B cell (primary cell): Measurements from ENCODE around the gene FAU. TPM values are rescaled to one million over a fixed set of nuclear protein-coding genes. Genes with fewer than 3 reads are reported as not detected.

Source experiments
- ATAC-seq: fragments of 200-7000 bp; cut with Tn5 transposase; one replicate; pipeline ENCODE4 v1.10.0; 2021; ENCODE audit warnings: low read depth, mild to moderate bottlenecking, moderate number of reproducible peaks, moderate library complexity
- CTCF ChIA-PET: fragments of 350-600 bp; sonication (Branson Sonifier 250); formaldehyde crosslinking; loops from one replicate; lab custom pipeline; 2021; ENCODE audit warnings: antibody characterized with exemption, inconsistent platforms; lab: Charles Lee
- POLR2A ChIA-PET: fragments of 350-600 bp; sonication (Branson Sonifier 250); formaldehyde crosslinking; loops from one replicate; lab custom pipeline; 2021; ENCODE audit warnings: antibody characterized with exemption; lab: Charles Lee
- DNase-seq: peaks from one replicate; pipeline ENCODE4 v3.0.0; 2013
- H2AFZ ChIP-seq: 2 replicates; pipeline ENCODE4 v1.6.1; 2012; ENCODE audit warnings: mild to moderate bottlenecking, low read depth, low read length; ENCODE audit not compliant: insufficient read depth, poor library complexity, severe bottlenecking
- H3K27ac ChIP-seq, 2 donors: 1 replicate in 1 of 2; 2 replicates in 1 of 2; pipeline ENCODE4 v1.5.1; 2012 to 2013; ENCODE audit warnings: low read length in 2 of 2, mild to moderate bottlenecking in 2 of 2, moderate library complexity in 1 of 2
- H3K27me3 ChIP-seq, 4 experiments: fragments of 200-600 bp in 1 of 4; sonication (generic) in 1 of 4; replicated peaks in 1 of 4; 1 replicate in 2 of 4; 2 replicates in 2 of 4; pipeline versions ENCODE4 v1.6.1 to v1.7.0; 2013 to 2016; ENCODE audit warnings: low read length in 3 of 4, mild to moderate bottlenecking in 2 of 4, mixed read lengths in 1 of 4, moderate library complexity in 1 of 4; ENCODE audit not compliant: insufficient read depth in 4 of 4, control insufficient read depth in 3 of 4; ENCODE audit errors: control extremely low read depth in 1 of 4
- H3K36me3 ChIP-seq, 2 experiments: replicated peaks in 1 of 2; 1 replicate in 1 of 2; 2 replicates in 1 of 2; pipeline versions ENCODE4 v1.6.1 to v1.7.1; 2013; ENCODE audit warnings: low read length in 1 of 2; ENCODE audit not compliant: insufficient read depth in 2 of 2, control insufficient read depth in 1 of 2; ENCODE audit errors: control extremely low read depth in 1 of 2, extremely low read depth in 1 of 2
- H3K4me1 ChIP-seq, 2 donors: fragments of 200-600 bp in 1 of 2; sonication (generic) in 1 of 2; 1 replicate in 1 of 2; 2 replicates in 1 of 2; pipeline versions ENCODE4 v1.5.1 to v1.6.1; 2013 to 2017; ENCODE audit warnings: low read length in 2 of 2; ENCODE audit not compliant: control insufficient read depth in 2 of 2, insufficient read depth in 2 of 2
- H3K4me2 ChIP-seq: replicated peaks from 2 replicates; pipeline ENCODE3; 2012; ENCODE audit warnings: mild to moderate bottlenecking, low read depth, low read length; ENCODE audit not compliant: poor library complexity, severe bottlenecking
- H3K4me3 ChIP-seq, 5 experiments: fragments of 200-600 bp in 1 of 5; sonication (generic) in 1 of 5; 1 replicate in 3 of 5; 2 replicates in 2 of 5; pipeline versions ENCODE4 v1.5.1 to v1.7.0; 2011 to 2016; ENCODE audit warnings: low read length in 4 of 5, mild to moderate bottlenecking in 4 of 5, low read depth in 2 of 5, control low read depth in 1 of 5, moderate library complexity in 1 of 5; ENCODE audit not compliant: insufficient read depth in 1 of 5; ENCODE audit errors: control extremely low read depth in 1 of 5, extremely low read depth in 1 of 5
- H3K79me2 ChIP-seq: fragments of 200-600 bp; sonication (generic); one replicate; pipeline ENCODE4 v1.6.0; 2016; ENCODE audit warnings: low read length; ENCODE audit not compliant: control insufficient read depth, insufficient read depth
- H3K9ac ChIP-seq: fragments of 200-600 bp; sonication (generic); 2 replicates; pipeline ENCODE4 v1.6.1; 2017; ENCODE audit warnings: mild to moderate bottlenecking, low read length, moderate library complexity
- H3K9me3 ChIP-seq, 3 donors: one replicate each; pipeline versions ENCODE4 v1.6.1 to v1.7.1; 2013; ENCODE audit warnings: low read length in 2 of 3; ENCODE audit not compliant: control insufficient read depth in 2 of 3, insufficient read depth in 1 of 3; ENCODE audit errors: control extremely low read depth in 1 of 3
- H4K20me1 ChIP-seq: 2 replicates; pipeline ENCODE4 v1.6.0; 2012; ENCODE audit warnings: mild to moderate bottlenecking, low read length; ENCODE audit not compliant: insufficient read depth, control insufficient read depth, poor library complexity, severe bottlenecking
- H3K27ac Mint-ChIP-seq: one replicate; pipeline ENCODE4 v1.8.0; 2021; ENCODE audit warnings: mixed read lengths
- H3K27me3 Mint-ChIP-seq: one replicate; pipeline ENCODE4 v1.8.0; 2021; ENCODE audit warnings: mixed read lengths
- H3K4me1 Mint-ChIP-seq: one replicate; pipeline ENCODE4 v1.8.0; 2021; ENCODE audit warnings: mixed read lengths
- H3K4me3 Mint-ChIP-seq: one replicate; pipeline ENCODE4 v1.8.0; 2021; ENCODE audit warnings: mixed read lengths
- H3K9me3 Mint-ChIP-seq: one replicate; pipeline ENCODE4 v1.8.0; 2022; ENCODE audit warnings: mixed read lengths; ENCODE audit not compliant: insufficient read depth
- EZH2 ChIP-seq: IDR thresholded peaks from 2 replicates; pipeline ENCODE4 v1.6.1; 2012; ENCODE audit warnings: borderline replicate concordance, low read depth, mild to moderate bottlenecking, moderate library complexity, low read length; ENCODE audit not compliant: insufficient read depth, poor library complexity, severe bottlenecking
- WGBS: methylation state at CpG from one replicate; pipeline ENCODE4 v1.1.5; 2013; ENCODE audit warnings: missing lambda C conversion rate; ENCODE audit not compliant: insufficient coverage; 5-methylcytosine and 5-hydroxymethylcytosine counted together
- intact Hi-C: fragments of 100-400 bp; cut with micrococcal nuclease; formaldehyde crosslinking; loops from one replicate; pipeline ENCODE4 v1.10.0; 2022
- polyA plus RNA-seq: library from polyadenylated mRNA; depleted of rRNA; stranded (reverse); fragments of >200 nt; gene quantifications from 2 replicates; pipeline ENCODE4 v1.2.3, GENCODE V29; 2012
- total RNA-seq, 2 donors: library from RNA; stranded (reverse); fragments of 120-200 nt in 1 of 2; gene quantifications; 1 replicate in 1 of 2; 2 replicates in 1 of 2; pipeline versions ENCODE4 v1.2.3 to v1.2.4, GENCODE V29; 2013 to 2022
- TF ChIP-seq, protein P1 (sequence below): fragments of 200-600 bp; IDR thresholded peaks from one replicate; pipeline ENCODE4 v1.8.0; 2022; ENCODE audit warnings: antibody characterized with exemption, mild to moderate bottlenecking

Gene FAU
- total and polyA plus RNA-seq, 2 donors (not counting 1 experiment from before 2014, with no cell fraction given): 1,318 to 1,559 TPM

DNA sequence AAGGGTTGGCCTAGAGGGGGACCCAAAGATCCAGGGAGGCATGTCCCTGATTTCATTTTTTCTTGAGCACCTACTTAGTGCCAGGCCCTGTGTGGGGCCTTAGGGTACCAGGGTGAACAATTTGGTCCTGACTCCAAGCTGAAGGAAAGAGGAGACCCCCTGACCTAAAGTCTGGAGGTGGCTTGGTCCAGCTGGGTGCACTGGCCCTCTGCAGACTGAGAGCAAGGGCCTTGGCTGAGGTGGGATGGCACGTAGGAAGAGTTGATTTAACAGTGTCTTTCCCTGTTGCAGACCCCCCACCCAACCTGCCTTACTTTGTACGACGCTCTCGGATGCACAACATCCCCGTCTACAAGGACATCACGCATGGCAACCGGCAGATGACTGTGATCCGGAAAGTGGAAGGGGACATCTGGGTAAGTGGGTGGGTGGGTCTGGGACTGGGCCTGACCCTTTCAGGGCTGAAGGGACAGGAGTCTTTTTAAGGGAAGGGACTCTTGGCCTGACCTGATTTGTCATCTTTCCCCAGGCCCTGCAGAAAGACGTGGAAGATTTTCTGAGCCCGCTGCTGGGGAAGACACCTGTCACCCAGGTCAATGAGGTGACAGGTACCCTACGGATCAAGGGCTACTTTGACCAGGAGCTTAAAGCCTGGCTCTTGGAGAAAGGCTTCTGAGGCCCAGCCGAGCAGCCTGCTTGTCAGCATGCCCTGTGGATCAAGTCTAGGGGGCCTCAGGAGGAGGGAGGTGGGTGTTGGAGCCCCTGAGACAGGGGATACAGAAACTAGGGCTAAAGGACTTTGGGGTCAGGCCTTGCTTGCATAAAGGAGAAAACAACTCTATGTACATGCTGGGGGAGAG lies 3.5 kb upstream of the FAU start:
- intact Hi-C loops: no loop called here
- Histone ChIP-seq H3K9me3 (no peaks in the 10 kb centered on the region), H2AFZ (no peak overlapping the region), H3K4me1 (peaks cover 31 to 50% of the 10 kb centered on the region in 2 donors), H3K9ac (no peak overlapping the region), H4K20me1 (peaks cover 57% of the 10 kb centered on the region), H3K4me3 (no peak overlapping the region), H3K27ac (no peak overlapping the region), H3K36me3 (peaks cover 2 to 73% of the 10 kb centered on the region in 2 experiments), H3K79me2 (peaks cover 79% of the 10 kb centered on the region), H3K4me2 (no peak overlapping the region), H3K27me3 (no peaks in the 10 kb centered on the region)
- ATAC-seq (no peak), DNase-seq (no peak)
- no peak overlapping the region for H3K4me3 Mint-ChIP-seq
- no peaks in the 10 kb centered on the region for H3K9me3 Mint-ChIP-seq
- ChIA-PET CTCF (interaction anchor here (4.4 kb wide), 1 partner anchor 13 kb away, joined by 20 read pairs; the partner anchor contains the start of gene TM7SF2), POLR2A (no interaction called here)
- peaks cover 43% of the 10 kb centered on the region for H3K4me1 Mint-ChIP-seq
- WGBS: 93% methylated on average over 6 of the region's 12 CpGs
- TF ChIP-seq EZH2: no peak
- TF ChIP-seq, protein P1, sequence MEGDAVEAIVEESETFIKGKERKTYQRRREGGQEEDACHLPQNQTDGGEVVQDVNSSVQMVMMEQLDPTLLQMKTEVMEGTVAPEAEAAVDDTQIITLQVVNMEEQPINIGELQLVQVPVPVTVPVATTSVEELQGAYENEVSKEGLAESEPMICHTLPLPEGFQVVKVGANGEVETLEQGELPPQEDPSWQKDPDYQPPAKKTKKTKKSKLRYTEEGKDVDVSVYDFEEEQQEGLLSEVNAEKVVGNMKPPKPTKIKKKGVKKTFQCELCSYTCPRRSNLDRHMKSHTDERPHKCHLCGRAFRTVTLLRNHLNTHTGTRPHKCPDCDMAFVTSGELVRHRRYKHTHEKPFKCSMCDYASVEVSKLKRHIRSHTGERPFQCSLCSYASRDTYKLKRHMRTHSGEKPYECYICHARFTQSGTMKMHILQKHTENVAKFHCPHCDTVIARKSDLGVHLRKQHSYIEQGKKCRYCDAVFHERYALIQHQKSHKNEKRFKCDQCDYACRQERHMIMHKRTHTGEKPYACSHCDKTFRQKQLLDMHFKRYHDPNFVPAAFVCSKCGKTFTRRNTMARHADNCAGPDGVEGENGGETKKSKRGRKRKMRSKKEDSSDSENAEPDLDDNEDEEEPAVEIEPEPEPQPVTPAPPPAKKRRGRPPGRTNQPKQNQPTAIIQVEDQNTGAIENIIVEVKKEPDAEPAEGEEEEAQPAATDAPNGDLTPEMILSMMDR: no peak
- H3K27ac Mint-ChIP-seq: peak overlapping the region; percentile 50
- no peaks in the 10 kb centered on the region for H3K27me3 Mint-ChIP-seq
